Measurements from ENCODE around the gene PTPRJ. TPM values are rescaled to one million over a fixed set of nuclear protein-coding genes. Genes with fewer than 3 reads are reported as not detected.

PTPRJ gene
- total RNA-seq, 2 donors from 2014 or later = 3.4 to 8.0 TPM

- TF ChIP-seq, protein P1, sequence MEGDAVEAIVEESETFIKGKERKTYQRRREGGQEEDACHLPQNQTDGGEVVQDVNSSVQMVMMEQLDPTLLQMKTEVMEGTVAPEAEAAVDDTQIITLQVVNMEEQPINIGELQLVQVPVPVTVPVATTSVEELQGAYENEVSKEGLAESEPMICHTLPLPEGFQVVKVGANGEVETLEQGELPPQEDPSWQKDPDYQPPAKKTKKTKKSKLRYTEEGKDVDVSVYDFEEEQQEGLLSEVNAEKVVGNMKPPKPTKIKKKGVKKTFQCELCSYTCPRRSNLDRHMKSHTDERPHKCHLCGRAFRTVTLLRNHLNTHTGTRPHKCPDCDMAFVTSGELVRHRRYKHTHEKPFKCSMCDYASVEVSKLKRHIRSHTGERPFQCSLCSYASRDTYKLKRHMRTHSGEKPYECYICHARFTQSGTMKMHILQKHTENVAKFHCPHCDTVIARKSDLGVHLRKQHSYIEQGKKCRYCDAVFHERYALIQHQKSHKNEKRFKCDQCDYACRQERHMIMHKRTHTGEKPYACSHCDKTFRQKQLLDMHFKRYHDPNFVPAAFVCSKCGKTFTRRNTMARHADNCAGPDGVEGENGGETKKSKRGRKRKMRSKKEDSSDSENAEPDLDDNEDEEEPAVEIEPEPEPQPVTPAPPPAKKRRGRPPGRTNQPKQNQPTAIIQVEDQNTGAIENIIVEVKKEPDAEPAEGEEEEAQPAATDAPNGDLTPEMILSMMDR (IDR thresholded peaks at IDR 0.05) = no peak
- no peak overlapping the region for H3K27ac ChIP-seq
These were observed 21.2 kb downstream of the PTPRJ start for GRCh38 chr11:48001438-48002021.

GRCh38 chr11:48002561-48002960, 22.2 kb downstream of the PTPRJ start:
- no peak for DNase-seq (ENCODE audit: low spot score)
- H3K27me3 ChIP-seq = no peaks in the 10 kb centered on the region
- no peaks in the 10 kb centered on the region for H3K9me3 ChIP-seq
- TF ChIP-seq, protein P1 (IDR thresholded peaks at IDR 0.05) = no peak
- no peak overlapping the region for H3K4me3 ChIP-seq
- no peaks in the 10 kb centered on the region for H3K36me3 ChIP-seq
- H3K4me1 ChIP-seq = peaks cover 0 to 41% of the 10 kb centered on the region in 2 donors
- H3K27ac ChIP-seq = no peak overlapping the region

More at GRCh38 chr11:48001438-48002021, 21.2 kb downstream of the PTPRJ start:
- Histone ChIP-seq H3K4me1 (peaks cover 0 to 36% of the 10 kb centered on the region in 2 donors), H3K36me3 (no peaks in the 10 kb centered on the region), H3K27me3 (no peaks in the 10 kb centered on the region), H3K9me3 (no peaks in the 10 kb centered on the region), H3K4me3 (no peak overlapping the region)
- DNase-seq (ENCODE audit: low spot score) = no peak

GRCh38 chr11:48003926-48004325, 23.6 kb downstream of the PTPRJ start:
- Histone ChIP-seq H3K9me3 (no peaks in the 10 kb centered on the region), H3K4me3 (no peak overlapping the region), H3K4me1 (peaks cover 0 to 41% of the 10 kb centered on the region in 2 donors), H3K36me3 (no peaks in the 10 kb centered on the region), H3K27ac (no peak overlapping the region), H3K27me3 (no peaks in the 10 kb centered on the region)
- DNase-seq (ENCODE audit: low spot score) = no peak
- TF ChIP-seq, protein P1 (IDR thresholded peaks at IDR 0.05) = no peak

DNA sequence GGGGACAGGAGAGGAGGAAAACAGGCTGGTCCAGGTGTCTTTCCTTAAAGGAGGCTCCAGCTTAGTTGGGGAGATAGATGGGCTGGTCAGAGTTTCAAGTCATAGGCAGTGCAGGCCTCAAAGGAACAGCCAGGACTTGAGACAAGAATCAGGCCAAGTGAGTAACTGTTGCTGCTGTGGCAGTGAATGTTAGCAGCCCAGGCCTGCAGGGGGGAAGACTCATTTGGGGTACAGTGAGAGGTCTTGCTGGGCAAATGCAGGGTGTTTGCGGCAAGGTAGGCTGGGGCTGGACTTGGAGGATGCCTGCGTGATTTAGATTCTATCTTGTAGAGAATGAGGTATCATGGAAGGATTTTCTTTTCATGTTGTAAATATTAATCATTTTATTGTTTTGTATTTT, 24.1 kb downstream of the PTPRJ start:
- H3K4me1 ChIP-seq = peaks cover 0 to 41% of the 10 kb centered on the region in 2 donors
- TF ChIP-seq, protein P1 (IDR thresholded peaks at IDR 0.05) = no peak
- H3K9me3 ChIP-seq = no peaks in the 10 kb centered on the region
- no peaks in the 10 kb centered on the region for H3K36me3 ChIP-seq
- no peak overlapping the region for H3K27ac ChIP-seq
- no peaks in the 10 kb centered on the region for H3K27me3 ChIP-seq
- no peak for DNase-seq (ENCODE audit: low spot score)
- H3K4me3 ChIP-seq = no peak overlapping the region

- peaks cover 0 to 41% of the 10 kb centered on the region in 2 donors for H3K4me1 ChIP-seq
These were observed 24.8 kb downstream of the PTPRJ start for GRCh38 chr11:48005136-48005535.

More at GRCh38 chr11:48005136-48005535, 24.8 kb downstream of the PTPRJ start:
- Histone ChIP-seq H3K27me3 (no peaks in the 10 kb centered on the region), H3K27ac (no peak overlapping the region), H3K36me3 (no peaks in the 10 kb centered on the region), H3K4me3 (no peak overlapping the region), H3K9me3 (no peaks in the 10 kb centered on the region)
- no peak for DNase-seq (ENCODE audit: low spot score)
- TF ChIP-seq, protein P1 (IDR thresholded peaks at IDR 0.05) = no peak
